NCI-H1436 (cell line): ENCODE results near the gene HBM.
A peak's percentile ranks its signal among the peaks of the same experiment; 100 is the strongest.
"Not testable (repeated sequence)": the region's sequence is repeated elsewhere in the genome, so short reads cannot be mapped to it uniquely, and the experiment has no call there.

Source experiments
- DNase-seq: peaks from one replicate; lab custom pipeline; 2025; lab: John Stamatoyannopoulos, UW

HBM gene, protein sequence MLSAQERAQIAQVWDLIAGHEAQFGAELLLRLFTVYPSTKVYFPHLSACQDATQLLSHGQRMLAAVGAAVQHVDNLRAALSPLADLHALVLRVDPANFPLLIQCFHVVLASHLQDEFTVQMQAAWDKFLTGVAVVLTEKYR

DNA sequence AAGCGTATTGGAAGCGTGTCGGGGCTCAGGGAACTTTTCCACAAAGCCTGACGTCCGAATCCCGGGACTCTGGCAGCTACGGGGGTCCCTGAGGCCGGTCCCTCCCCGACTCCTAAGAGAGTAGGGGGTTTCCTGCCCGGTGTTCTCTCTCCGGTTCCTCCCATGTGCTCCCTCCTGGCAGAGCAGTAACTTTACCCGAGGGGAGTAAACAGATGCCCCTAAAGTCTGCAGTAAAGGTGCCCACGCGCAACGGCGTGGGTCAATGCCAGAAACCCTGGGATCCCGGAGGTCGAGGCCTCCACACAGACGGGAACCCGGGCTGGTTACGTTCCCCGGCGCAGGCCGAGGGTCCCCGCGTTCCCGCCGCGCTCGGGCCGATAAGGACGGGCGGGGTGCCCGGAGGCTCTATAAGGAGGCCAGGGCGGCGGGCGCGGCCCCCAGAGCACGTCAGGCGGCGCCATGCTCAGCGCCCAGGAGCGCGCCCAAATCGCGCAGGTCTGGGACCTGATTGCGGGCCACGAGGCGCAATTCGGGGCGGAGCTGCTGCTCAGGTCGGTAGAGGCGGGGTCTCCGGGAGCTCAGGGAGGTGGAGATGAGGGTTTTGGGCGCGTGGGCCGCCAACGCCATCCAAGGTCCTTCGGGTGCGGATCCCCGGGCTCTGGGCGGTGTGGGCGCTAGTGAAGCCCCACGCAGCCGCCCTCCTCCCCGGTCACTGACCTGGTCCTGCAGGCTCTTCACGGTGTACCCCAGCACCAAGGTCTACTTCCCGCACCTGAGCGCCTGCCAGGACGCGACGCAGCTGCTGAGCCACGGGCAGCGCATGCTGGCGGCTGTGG, at the start of gene HBM:
Gene HBM (plus strand): TSS at position 440 of the 836 bp plus-strand sequence. CDS start 20 bp downstream, at position 460.
- DNase-seq, result no peak

DNA sequence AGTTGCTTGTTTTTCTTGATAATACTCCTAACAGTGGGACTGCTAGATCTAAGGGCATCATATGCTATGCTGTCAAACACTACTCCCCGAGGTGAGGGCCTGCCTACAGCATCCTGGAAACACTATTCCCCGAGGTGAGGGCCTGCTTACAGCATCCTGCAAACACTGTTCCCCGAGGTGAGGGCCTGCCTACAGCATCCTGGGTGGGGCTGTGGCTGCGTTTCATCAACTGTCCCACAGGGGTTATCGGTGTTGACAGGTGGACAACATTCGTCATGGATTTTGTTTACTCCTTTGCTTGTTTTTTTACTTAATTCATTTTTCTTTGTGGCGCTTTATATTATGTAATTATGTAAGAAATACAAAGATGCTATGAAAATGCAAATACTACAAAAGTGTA, 49.8 kb upstream of the HBM start:
- DNase-seq, result no peak

DNA sequence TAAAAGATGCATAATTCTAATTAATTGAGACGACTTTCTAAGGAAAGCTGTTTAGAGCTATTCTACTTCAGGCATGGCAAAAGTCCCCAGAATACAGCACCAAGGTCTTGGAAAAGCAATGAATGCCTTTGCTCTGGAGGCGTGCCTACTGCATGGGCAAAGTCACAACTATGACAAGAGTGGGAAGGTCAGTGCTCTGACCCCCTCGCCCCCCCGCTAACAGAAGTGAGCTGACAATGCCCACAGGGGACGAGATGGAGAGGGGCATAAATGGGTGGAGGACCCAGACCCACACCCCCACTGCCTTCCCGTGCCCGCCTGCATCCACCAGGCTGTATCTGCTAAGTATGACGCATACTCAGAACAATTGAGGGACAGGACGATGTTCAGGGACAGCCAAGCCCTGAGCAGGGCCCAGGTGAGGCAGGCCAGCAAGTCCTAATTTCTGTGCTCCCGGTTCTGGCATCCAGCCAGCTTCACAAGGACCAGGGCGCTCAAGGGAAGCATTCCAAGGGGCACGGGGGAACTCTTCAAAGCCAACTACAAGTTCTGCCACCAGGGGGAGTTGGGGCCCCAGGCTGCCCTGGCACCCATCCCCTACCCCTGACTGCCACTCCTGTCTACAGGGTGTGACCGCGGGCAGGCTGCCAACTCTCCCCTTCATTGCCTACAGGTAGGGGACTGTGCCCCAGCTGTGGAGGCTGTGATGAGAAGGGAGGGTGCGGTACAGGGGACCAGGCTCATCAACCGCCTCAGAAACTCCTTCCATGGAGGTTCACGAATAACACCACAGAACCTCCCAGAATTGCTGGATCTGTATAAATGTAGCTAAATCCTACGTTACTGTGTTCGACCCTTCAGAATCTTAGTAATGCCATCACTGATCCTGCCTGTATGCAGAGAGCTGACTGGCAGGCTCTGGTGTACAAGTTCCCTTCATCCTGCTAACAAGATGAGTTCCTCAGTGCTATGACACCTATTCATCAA, 48.1 kb upstream of the HBM start:
- peak; percentile 83 for DNase-seq

DNA sequence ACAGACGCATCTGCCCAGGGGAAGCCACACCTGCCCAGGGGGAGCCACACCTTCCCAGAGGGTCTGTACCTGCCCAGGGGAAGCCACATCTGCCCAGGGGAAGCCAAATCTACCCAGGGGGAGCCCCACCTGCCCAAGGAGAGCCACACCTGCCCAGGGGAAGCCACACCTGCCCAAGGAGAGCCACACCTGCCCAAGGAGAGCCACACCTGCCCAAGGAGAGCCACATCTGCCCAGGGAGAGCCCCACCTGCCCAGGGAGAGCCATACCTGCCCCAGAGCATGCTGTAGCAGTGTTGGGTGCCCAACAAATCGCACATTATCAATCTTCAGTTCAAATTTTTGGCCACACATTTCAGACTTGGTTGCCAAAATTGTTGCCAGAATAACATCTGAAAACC, 46.9 kb upstream of the HBM start:
- DNase-seq, result no peak

DNA sequence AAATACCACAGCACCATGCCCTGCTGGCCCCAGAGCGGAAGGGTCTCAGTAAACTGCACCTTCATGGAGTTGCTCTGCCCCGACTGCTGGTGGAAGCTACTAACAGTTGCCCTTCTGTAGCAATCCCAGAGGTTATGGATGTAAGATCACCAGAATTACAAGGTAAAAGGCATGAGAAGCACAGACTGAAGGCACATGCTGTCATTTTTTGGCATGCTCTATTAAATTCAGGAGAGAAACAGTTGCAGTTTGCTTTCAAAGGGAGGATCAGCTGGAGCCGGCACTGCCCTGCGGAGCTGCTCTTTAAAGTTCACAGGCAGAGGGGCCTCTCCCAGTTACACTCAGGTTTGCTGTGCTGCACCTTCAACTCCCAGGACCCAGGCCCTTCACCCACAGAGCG, 46.5 kb upstream of the HBM start:
- DNase-seq, result no peak

DNA sequence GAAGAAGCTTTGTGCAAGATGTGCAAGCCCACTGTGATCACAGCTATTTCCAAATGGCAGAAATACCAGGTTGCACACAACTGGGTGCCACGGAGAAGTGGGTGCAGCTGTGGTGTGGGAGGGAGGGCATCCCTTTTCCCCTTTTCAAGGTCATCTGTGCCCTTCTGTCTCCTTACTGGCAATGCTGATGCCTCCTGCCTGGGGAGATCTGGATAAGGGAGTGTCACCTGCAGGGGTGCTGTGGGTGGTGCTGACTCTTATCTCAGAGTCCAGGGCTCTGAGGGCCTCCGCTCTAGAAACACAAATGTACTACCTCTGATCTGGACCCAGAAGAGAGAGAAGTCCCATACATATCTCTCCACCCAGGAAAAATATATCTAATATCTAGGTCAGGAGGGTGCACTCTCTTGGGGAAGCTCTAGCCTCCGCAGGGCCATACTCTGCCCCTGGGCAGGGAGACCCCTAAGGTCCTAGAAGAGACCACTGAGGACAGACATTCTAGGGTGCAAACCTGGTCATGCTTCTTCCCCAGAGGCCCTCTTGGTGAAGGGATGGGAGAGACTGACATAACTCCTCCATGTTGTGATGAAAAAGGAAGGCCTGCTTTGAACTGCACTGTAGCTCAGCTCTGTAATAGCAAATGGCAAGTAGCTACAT, 45.8 kb upstream of the HBM start:
- no peak for DNase-seq

DNA sequence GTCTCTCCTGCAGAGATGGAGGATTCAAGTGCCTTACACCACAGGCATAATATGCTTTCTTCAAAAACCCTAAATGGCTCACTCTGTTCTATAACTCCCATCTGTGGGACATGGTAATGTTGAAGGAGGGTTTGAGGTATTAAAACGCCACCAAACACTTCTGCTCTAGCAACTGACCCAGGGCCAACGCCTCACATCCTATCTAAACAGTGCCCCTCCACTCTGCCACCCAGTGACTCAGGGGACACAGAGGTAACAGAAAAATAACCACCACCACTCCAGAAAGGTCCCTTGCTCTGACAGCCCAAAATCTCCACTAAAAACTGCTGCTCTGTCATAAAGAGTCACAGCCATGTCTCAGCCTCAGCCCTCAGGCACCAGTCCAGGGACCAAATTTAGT, 45.0 kb upstream of the HBM start:
- no peak for DNase-seq

DNA sequence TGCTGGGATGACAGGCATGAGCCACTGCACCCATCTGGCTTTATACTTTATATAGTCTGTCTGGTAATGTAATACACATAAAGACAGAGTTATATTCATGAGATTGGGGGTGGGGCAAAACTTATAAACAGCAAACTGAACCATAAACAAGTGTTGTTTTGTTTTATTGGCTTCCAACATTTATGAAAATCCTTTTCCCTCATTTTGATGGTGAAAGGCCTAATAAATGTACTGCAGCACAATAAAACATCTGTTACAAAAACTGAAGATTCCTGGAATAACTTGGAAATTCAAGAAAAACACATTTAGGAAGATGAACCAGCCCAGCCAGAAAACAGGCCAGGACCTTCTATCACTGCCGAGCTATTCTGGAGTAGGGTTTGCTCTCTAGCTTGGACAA, 43.4 kb upstream of the HBM start:
- DNase-seq, result no peak

DNA sequence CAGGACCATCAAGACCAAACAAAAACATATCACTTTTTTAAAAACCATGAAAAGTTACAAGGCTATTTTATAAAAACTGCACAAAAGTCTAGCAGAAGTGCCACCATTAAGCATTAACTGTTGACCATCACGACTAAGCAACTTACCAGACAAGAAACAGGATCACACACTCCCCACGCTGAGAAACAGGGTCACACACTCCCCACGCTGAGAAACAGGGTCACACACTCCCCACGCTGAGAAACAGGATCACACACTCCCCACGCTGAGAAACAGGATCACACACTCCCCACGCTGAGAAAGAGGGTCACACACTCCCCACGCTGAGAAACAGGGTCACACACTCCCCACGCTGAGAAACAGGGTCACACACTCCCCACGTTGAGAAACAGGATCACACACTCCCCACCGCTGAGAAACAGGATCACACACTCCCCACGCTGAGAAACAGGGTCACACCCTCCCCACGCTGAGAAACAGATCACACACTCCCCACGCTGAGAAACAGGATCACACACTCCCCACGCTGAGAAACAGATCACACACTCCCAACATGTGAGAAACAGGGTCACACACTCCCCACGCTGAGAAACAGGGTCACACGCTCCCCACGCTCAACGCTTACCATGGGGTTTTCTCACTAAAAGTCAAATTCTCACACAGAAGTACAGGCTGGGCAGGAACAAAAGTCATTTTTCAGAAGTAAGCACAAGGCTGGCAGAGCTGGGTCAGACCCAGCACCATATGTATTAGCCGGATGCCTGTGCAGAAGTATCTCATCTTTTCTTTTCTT, 42.0 kb upstream of the HBM start:
- not testable (repeated sequence) for DNase-seq

DNA sequence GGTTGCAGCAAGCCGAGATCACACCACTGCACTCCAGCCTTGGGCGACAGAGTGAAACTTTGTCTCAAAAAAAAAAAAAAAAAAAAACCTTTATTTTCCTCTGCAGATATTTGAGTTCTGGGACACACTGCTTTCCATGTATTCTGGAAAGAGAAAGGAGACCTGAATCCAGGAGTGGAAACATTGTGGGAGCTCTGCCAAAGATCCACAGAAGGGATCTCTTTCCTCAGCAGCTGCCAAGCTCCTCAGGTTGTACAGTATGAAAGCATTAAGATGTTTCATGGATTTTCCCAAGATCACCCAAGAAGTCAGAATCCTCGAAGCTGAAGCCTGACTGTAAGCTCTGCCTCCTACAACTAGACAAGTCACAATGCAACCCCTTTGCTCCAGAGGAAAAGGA, 40.8 kb upstream of the HBM start:
- DNase-seq, result no peak

DNA sequence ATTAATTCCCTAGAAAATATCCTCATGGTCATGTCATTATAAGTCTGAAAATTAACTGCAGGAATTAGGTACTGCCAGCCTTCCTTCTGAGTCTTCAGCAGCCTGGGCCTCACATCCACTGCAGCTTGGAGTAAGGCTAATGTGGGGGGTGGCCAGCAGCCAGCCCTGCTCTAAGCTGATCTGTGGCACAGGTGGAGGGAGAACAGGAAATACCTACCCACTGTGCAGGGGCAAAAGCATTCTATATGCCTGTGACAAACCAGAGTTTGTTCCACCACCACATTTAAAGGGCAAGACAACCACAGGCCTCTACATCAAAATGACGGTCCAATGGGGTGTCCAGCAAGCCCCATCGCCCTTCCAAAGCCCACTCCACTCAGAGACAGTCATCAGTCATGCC, 36.7 kb upstream of the HBM start:
- DNase-seq, result no peak

DNA sequence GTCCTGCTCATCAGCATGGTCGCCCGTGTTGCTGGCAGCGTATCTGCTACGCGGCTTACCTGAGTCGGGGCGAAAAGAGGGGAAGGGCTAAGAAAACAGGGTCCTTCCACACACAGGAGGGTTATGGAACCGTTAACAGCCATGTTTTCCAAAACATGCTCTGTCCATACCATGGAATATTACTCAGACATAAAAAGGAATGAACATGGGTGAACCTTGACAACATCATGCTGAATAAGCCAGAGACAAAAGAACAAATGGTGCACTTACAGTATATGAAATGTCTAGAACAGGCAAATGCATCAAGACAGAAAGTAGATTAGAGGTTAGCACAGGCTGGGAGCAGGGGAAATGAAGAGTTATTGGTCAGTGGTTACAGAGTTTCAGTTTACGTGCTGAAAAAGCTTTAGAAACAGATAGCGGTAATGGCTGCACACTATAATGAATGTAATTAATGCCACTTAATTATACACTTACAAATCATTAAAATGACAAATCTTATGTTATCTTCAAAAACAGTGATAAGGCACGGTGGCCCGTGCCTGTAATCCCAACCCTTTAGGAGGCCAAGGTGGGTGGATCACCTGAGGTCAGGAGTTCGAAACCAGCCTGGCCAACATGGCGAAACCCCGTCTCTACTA, 35.1 kb upstream of the HBM start:
- DNase-seq, result no peak

DNA sequence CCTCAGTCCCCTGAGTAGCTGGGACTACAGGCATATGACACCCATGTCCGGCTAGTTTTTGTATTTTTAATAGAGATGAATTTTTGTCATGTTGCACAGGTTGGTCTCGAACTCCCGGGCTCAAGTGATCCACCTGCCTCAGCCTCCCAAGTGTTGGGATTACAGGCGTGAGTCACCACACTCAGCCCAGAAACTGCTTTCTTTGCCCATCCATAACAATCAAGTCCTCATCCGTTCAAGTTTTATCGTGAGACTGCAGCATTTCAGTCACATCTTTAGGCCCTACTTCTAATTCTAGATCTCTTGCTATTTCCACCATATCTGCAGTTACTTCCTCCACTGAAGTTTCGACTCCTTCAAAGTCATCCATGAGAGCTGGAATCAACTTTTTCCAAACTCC, 33.7 kb upstream of the HBM start:
- DNase-seq, result no peak

DNA sequence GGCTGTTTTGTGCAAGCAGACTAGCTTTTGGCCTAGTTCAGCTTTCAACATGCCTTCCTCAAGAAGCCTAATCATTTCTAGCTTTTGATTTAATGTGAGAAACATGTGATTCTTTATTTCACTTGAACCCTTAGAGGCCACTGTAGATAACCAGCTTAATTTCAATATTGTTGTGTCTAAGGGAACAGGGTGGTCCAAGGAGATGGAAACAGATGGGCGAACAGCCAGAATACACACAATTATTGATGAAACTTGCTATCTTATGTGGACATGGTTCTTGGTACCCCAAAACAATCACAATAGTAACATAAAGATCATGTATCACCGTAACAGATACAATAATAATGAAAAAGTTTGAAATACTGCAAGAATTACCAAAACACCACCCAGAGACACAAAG, 32.1 kb upstream of the HBM start:
- DNase-seq, result no peak

DNA sequence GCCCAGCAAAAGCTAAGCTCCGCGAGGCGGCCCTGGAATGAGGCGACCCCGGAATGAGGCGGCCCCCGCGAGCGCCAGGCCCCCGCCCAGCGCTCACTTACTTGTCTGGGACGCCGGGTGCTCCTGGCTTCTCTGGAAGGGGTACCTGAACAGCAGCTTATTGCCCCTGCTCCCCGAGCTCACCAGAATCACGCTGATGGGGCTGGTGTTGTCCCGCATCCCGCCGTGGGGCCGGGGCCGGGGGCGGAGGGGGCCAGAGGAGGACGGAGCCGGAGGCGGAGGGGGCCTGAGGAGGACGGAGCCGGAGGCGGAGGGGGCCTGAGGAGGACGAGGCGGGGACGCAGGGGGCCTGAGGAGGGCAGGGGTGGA, 27.7 kb upstream of the HBM start:
- no peak for DNase-seq

DNA sequence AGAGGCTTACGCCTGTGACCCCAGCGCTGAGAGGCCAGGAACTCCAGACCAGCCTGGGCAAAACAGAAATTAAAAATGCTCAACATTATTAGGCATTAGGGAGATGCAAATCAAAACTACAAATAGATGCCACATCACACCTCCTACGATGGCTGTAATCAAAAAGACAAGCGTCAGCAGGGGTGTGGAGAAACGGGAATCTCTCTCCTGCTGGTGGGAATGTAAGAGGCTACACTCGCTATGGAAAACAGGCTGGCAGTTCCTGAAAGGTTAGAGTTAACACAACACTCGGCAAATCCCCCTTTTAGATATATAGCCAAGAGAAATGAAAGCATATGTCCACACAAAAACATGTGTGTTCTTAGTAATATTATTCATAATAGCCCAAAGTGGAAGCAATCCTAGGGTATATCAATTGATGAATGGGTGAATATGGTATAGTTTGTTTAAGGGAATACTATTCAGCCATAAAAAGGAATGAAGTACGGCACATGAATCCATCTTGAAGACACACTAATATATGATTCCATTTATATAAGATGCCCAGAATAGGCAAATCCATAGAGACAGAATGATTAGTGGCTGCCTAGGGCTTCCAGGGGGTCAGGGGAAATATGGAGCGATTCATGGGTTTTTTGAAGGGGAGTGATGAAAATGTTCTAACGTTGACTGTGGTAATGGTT, 25.5 kb upstream of the HBM start:
- no peak for DNase-seq

DNA sequence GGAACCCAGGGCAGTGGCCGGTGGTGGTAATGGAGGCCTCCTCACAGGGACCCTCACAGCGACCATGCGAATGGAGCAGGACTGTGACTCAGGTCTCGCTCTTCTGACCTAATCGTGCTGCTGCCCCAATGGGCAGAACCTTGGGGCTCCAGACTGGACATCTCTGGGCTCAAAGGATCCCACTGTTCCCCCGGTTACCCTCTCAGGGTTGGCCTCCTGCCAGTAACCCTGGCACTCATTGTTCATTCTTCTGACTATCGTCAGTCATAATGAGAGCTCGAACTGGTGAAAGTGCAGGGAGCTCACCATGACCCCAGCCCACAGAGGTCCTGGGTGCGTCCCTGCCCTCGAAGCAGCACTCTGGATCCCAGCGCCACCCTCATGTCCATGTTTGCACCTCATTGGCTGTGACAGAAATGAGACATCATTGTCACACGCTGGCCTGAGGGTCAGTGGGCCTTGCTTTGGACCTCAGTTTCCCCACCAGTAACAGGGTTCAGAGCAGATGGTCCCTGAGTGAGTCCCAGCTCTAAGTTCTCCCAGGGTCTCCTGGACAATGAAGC, 23.3 kb upstream of the HBM start:
- DNase-seq, result no peak

DNA sequence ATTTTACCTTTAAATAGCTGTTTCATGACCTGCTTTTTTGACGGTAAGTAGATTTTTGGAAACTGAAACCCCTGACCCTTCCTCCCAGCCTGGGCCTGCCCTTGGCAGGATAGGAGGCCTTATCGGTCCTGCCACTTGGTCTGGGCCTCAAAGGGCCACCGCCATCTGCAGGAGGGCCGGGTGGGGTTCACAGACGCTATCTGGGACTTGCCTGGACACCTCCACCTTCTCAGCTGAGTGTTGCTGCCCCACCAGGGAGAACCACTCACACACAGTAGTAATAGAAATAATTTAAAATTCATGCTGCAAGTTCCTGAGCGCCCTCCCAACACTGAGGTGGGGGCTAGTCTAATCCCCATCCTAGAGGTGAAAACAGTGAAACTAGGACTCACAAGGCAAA, 22.7 kb upstream of the HBM start:
- no peak for DNase-seq

DNA sequence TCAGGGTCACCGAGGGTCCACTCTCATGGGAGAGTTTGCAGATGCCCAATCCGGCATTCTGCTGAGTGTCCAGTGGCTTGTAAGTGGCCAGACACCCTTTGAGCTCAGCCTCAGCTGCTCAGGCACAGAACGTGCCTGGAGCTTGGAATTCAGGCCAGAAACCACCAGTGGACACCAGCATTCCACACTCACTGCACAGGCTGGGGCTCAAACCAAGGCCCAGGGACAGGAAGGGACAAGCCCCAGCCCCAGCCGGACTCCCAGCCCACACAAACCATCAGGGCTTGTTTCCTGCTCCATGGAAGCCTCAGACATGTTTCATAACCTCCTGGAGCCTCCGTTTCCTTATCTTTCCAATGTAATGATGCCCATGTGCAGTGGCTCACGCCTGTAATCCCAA, 22.3 kb upstream of the HBM start:
- DNase-seq, result no peak

DNA sequence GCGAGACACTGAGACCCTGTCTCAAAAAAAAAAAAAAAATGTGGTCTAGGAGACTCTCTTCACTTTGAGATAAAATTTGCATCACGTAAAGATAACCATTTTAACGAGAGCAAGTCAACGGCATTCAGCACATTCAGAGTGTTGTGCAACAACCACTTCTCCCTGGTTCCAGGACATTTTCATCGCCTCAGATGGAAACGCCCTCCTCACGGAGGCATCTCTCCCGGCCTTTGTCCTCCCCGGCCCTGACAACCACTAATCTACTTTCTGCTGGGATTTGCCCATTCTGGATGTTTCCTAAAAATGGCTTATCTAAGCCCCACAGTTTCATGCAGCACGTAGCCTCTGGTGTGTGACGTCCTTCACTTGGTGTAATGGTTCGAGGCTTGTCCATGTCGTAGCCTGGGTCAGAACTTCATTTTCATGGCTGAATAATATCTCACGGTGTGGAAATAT, 21.0 kb upstream of the HBM start:
- DNase-seq, result no peak
